Calu3 (cell line): ENCODE results near the gene MRPS16. TPM values are rescaled to one million over a fixed set of nuclear protein-coding genes. Genes with fewer than 3 reads are reported as not detected.

Source experiments
- BruUV-seq: library from RNA; stranded (reverse); fragments of 400-500 nt; replicated peaks from 2 replicates; lab custom pipeline; 2021; lab: Mats Ljungman, UMichigan
- CTCF ChIA-PET: fragments of 300-600 bp; sonication (Branson Sonifier 250); formaldehyde crosslinking; loops from one replicate; lab custom pipeline; 2022; ENCODE audit warnings: antibody characterized with exemption; lab: Charles Lee
- DNase-seq: peaks from one replicate; pipeline ENCODE4 v3.0.0; 2022
- H3K27ac Mint-ChIP-seq: one replicate; pipeline ENCODE4 v1.8.0; 2022; ENCODE audit warnings: mixed read lengths; ENCODE audit not compliant: unreplicated experiment
- H3K27me3 Mint-ChIP-seq: one replicate; pipeline ENCODE4 v1.8.0; 2022; ENCODE audit warnings: mixed read lengths; ENCODE audit not compliant: unreplicated experiment
- H3K36me3 Mint-ChIP-seq: one replicate; pipeline ENCODE4 v1.8.0; 2022; ENCODE audit warnings: mild to moderate bottlenecking, moderate library complexity, mixed read lengths; ENCODE audit not compliant: insufficient read depth, unreplicated experiment
- H3K4me1 Mint-ChIP-seq: one replicate; pipeline ENCODE4 v1.8.0; 2022; ENCODE audit warnings: mild to moderate bottlenecking, low read depth, mixed read lengths; ENCODE audit not compliant: unreplicated experiment
- H3K4me3 Mint-ChIP-seq: one replicate; pipeline ENCODE4 v1.8.0; 2022; ENCODE audit warnings: mild to moderate bottlenecking, low read depth, moderate library complexity, mixed read lengths; ENCODE audit not compliant: unreplicated experiment
- H3K9me3 Mint-ChIP-seq: one replicate; pipeline ENCODE4 v1.8.0; 2022; ENCODE audit warnings: low read depth, mixed read lengths; ENCODE audit not compliant: unreplicated experiment
- intact Hi-C: fragments of 100-400 bp; cut with micrococcal nuclease; formaldehyde crosslinking; loops from one replicate; pipeline ENCODE4 v1.10.0; 2022; ENCODE audit not compliant: unreplicated experiment
- total RNA-seq: library from RNA; stranded (reverse); gene quantifications from 2 replicates; pipeline ENCODE4 v1.2.3, GENCODE V29; 2022
- TF ChIP-seq, protein P1 (sequence below): fragments of 200-600 bp; IDR thresholded peaks from one replicate; pipeline ENCODE4 v1.8.0; 2022; ENCODE audit warnings: antibody characterized with exemption; ENCODE audit not compliant: unreplicated experiment

Gene MRPS16
- total RNA-seq, 1 experiment from 2014 or later = 126 TPM

- Mint-ChIP-seq H3K36me3 (peaks cover 52% of the 10 kb centered on the region), H3K4me3 (peak overlapping the region; percentile 93), H3K27me3 (no peaks in the 10 kb centered on the region), H3K27ac (peak overlapping the region; percentile 95), H3K4me1 (peaks cover 26% of the 10 kb centered on the region), H3K9me3 (no peaks in the 10 kb centered on the region)
- TF ChIP-seq, protein P1, sequence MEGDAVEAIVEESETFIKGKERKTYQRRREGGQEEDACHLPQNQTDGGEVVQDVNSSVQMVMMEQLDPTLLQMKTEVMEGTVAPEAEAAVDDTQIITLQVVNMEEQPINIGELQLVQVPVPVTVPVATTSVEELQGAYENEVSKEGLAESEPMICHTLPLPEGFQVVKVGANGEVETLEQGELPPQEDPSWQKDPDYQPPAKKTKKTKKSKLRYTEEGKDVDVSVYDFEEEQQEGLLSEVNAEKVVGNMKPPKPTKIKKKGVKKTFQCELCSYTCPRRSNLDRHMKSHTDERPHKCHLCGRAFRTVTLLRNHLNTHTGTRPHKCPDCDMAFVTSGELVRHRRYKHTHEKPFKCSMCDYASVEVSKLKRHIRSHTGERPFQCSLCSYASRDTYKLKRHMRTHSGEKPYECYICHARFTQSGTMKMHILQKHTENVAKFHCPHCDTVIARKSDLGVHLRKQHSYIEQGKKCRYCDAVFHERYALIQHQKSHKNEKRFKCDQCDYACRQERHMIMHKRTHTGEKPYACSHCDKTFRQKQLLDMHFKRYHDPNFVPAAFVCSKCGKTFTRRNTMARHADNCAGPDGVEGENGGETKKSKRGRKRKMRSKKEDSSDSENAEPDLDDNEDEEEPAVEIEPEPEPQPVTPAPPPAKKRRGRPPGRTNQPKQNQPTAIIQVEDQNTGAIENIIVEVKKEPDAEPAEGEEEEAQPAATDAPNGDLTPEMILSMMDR = no peak
- no peak for DNase-seq
- intact Hi-C loops = no loop called here
- BruUV-seq = no TSS peak
- CTCF ChIA-PET = interaction anchor here (0.6 to 1.5 kb wide), 4 partner anchors 9 to 46 kb away, joined by 3 to 4 read pairs (median 4); no protein-coding TSS in a partner anchor
Measured at GRCh38 chr10:73253225-73253555, 746 bp upstream of the MRPS16 start.

DNA sequence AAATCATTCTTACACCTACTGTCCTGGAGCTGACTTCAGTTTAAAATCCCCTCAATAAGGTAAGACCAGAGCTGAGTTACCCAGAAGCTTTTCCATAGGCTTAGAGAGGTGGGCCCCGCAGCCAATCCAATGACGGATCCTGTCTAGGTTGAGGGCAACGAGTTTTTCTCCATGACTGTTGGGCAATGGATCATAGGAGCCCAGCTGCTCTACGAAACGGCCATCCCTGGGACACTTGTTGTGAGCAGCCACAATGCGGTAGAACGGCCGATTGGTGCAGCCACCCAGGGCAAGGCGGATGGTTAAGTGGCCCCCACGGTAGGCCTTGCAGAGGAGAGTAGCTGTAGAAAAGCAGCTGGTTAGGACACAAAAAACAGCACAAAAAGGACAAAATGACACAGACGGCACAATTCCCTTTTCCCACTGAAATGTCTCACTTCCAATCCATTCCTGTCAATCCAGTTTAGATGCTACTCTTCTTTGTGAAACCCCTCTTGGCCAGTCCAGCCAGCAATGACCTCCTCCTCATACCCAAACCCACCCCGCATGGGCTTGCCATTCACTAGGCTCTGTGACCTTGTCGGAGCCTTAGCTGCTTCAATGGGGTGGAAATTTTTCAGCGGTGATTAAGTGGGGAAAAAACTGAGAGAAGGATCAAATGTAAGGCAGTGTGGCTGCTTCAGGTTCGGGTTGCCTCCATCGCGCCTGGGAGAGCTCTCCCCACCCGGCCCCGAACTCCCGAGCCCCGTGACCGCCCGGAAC lies 580 bp downstream of the MRPS16 start:
- Mint-ChIP-seq H3K4me3 (peak overlapping the region; percentile 93), H3K27me3 (no peaks in the 10 kb centered on the region), H3K27ac (peak overlapping the region; percentile 95), H3K36me3 (peaks cover 63% of the 10 kb centered on the region), H3K4me1 (peaks cover 25% of the 10 kb centered on the region), H3K9me3 (no peaks in the 10 kb centered on the region)
- no peak for DNase-seq
- TF ChIP-seq, protein P1 = no peak
- BruUV-seq = TSS peak; percentile 62
- CTCF ChIA-PET = interaction anchor here (0.6 to 1.5 kb wide), 3 partner anchors 10 to 679 kb away, joined by 4 to 10 read pairs (median 5); no protein-coding TSS in a partner anchor
- intact Hi-C loops = no loop called here

DNA sequence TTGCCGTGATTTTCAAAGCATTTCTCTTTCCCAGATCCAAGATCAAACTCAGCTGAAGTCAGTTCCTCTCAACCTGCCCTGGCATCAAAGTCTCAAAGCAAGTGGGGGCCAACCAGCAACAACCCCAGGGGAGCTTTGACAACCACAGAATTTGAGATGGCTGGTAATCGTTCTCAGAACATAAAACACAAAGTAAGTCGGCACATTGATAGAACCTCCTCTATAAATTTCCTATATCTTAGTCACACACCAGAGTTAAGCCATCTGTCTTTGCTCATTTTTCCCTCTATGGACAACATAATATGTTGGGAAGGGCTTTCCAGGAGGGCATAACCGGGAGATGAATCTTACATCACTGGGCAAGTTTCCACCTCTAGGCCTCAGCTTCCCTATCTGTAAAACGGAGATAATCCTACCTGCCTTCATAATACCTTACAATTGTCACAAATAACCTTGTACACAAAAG lies 4.2 kb downstream of the MRPS16 start:
- Mint-ChIP-seq H3K27me3 (no peaks in the 10 kb centered on the region), H3K36me3 (peaks cover 96% of the 10 kb centered on the region), H3K4me3 (peak overlapping the region; percentile 91), H3K9me3 (no peaks in the 10 kb centered on the region), H3K27ac (peak overlapping the region; percentile 94), H3K4me1 (peaks cover 43% of the 10 kb centered on the region)
- intact Hi-C loops = no loop called here
- no TSS peak for BruUV-seq
- CTCF ChIA-PET = interaction anchor here (1.5 kb wide), 1 partner anchor 14 kb away, joined by 3 read pairs; no protein-coding TSS in a partner anchor
- no peak for DNase-seq
- TF ChIP-seq, protein P1 = no peak

DNA sequence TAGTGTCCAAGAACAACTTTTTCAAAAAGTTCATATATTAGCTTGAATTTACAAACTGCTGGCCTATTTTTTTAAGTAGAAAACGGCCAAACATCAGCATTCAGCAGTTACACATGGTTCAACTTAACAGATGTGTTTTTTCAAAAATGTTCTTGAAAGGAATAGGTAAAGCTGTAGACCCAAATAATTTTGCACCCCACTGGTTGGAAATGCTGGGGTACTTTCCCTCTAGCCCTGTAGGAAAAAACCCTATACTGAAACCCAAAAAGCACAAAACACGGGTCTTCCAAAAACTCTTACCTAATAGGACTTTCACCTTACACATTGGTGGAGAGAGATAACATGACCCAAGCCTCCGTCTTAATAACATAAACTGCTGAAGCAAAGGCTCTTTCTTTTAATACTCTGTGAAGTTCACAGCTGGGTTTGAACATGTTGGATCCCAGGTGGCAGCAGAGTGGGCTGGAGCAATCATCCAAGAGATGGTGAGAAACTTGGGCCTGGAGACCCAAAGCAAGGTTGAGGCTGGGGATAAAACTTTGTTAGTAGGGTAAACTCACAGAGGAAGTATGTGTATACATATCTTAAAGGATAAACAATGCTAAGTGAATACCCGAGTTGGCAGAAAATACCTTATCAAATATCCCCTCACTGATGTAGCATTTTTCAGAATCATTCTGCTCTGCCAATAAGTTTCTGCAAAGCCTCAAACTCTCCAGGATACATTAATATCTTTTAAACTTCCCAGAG lies 4.8 kb downstream of the MRPS16 start:
- no peaks in the 10 kb centered on the region for H3K9me3 Mint-ChIP-seq
- CTCF ChIA-PET = interaction anchor here (0.6 to 1.5 kb wide), 3 partner anchors 13 to 318 kb away, joined by 3 to 4 read pairs (median 3); no protein-coding TSS in a partner anchor
- peak overlapping the region; percentile 94 for H3K27ac Mint-ChIP-seq
- peaks cover 43% of the 10 kb centered on the region for H3K4me1 Mint-ChIP-seq
- intact Hi-C loops = no loop called here
- no peaks in the 10 kb centered on the region for H3K27me3 Mint-ChIP-seq
- BruUV-seq = TSS peak; percentile 82
- peaks cover 93% of the 10 kb centered on the region for H3K36me3 Mint-ChIP-seq
- TF ChIP-seq, protein P1 = no peak
- peak overlapping the region; percentile 91 for H3K4me3 Mint-ChIP-seq
- no peak for DNase-seq
